Loucy (cell line): ENCODE measurements around the gene DISC1.

Experiments
- H2AFZ ChIP-seq: fragments of 200-600 bp; sonication (generic); 2 replicates; pipeline ENCODE4 v1.6.0; 2016; ENCODE audit warnings: antibody characterized with exemption, mild to moderate bottlenecking, low read length, moderate library complexity
- H3F3A ChIP-seq: fragments of 200-600 bp; 2 replicates; pipeline ENCODE4 v1.6.0; 2016; ENCODE audit warnings: antibody characterized with exemption, low read depth, mild to moderate bottlenecking
- H3K27me3 ChIP-seq: fragments of 200-600 bp; sonication (generic); 2 replicates; pipeline ENCODE4 v1.6.1; 2014; ENCODE audit warnings: low read length, mild to moderate bottlenecking; ENCODE audit not compliant: insufficient read depth, poor library complexity, severe bottlenecking
- H3K36me3 ChIP-seq: fragments of 200-600 bp; sonication (generic); 2 replicates; pipeline ENCODE4 v1.6.1; 2016; ENCODE audit warnings: low read length; ENCODE audit not compliant: insufficient read depth
- H3K4me1 ChIP-seq: fragments of 200-600 bp; sonication (generic); 2 replicates; pipeline ENCODE4 v1.5.1; 2014; ENCODE audit warnings: low read length, mild to moderate bottlenecking; ENCODE audit not compliant: insufficient read depth, poor library complexity, severe bottlenecking
- H3K4me2 ChIP-seq: fragments of 200-600 bp; sonication (generic); 2 replicates; pipeline ENCODE4 v1.6.0; 2014; ENCODE audit warnings: antibody characterized with exemption, low read length, low read depth, mild to moderate bottlenecking; ENCODE audit not compliant: poor library complexity, severe bottlenecking
- H3K4me3 ChIP-seq: fragments of 200-600 bp; sonication (generic); 2 replicates; pipeline ENCODE4 v1.5.1; 2014; ENCODE audit warnings: low read length, mild to moderate bottlenecking, mixed read lengths; ENCODE audit not compliant: poor library complexity, severe bottlenecking
- H3K79me2 ChIP-seq: fragments of 200-600 bp; sonication (generic); 2 replicates; pipeline ENCODE4 v1.6.1; 2014; ENCODE audit warnings: low read length; ENCODE audit not compliant: insufficient read depth
- H3K9ac ChIP-seq: fragments of 200-600 bp; sonication (generic); 2 replicates; pipeline ENCODE4 v1.6.0; 2014; ENCODE audit warnings: mild to moderate bottlenecking, low read depth, low read length, moderate library complexity; ENCODE audit not compliant: poor library complexity, severe bottlenecking
- H3K9me2 ChIP-seq: fragments of 200-600 bp; sonication (generic); replicated peaks from 2 replicates; pipeline ENCODE4 v1.6.1; 2016; ENCODE audit warnings: low read depth, low read length, mixed read lengths
- H3K9me3 ChIP-seq: fragments of 200-600 bp; sonication (generic); 2 replicates; pipeline ENCODE4 v1.6.1; 2014; ENCODE audit warnings: mild to moderate bottlenecking, antibody characterized with exemption, low read length, low read depth; ENCODE audit not compliant: insufficient read depth
- H4K20me1 ChIP-seq: fragments of 200-600 bp; sonication (generic); 2 replicates; pipeline ENCODE4 v1.6.0; 2014; ENCODE audit warnings: antibody characterized with exemption, low read length, mild to moderate bottlenecking; ENCODE audit not compliant: insufficient read depth, poor library complexity, severe bottlenecking
- CTCF ChIP-seq: fragments of 200-600 bp; sonication (generic); conservative IDR thresholded peaks from 2 replicates; pipeline ENCODE4 v1.5.1; 2014; ENCODE audit warnings: mild to moderate bottlenecking, antibody characterized with exemption, low read length
- EZH2phosphoT487 ChIP-seq: fragments of 200-600 bp; IDR thresholded peaks from 2 replicates; pipeline ENCODE4 v1.6.1; 2018; ENCODE audit warnings: antibody characterized with exemption, mild to moderate bottlenecking, moderate library complexity, borderline replicate concordance

DISC1 gene

GRCh38 chr1:231679109-231679508 lies 52.5 kb downstream of the DISC1 start:
- Histone ChIP-seq H3K4me2 (no peak overlapping the region), H4K20me1 (no peaks in the 10 kb centered on the region), H3K36me3 (no peaks in the 10 kb centered on the region), H3K4me1 (peaks cover 12% of the 10 kb centered on the region), H3K27me3 (no peaks in the 10 kb centered on the region), H3K9ac (no peak overlapping the region), H3K79me2 (peaks cover 8% of the 10 kb centered on the region; the same call in 1 of the 2 replicates), H3K9me3 (no peaks in the 10 kb centered on the region), H3K4me3 (no peak overlapping the region), H2AFZ (no peak overlapping the region), H3K9me2 (no peaks in the 10 kb centered on the region), H3F3A (no peaks in the 10 kb centered on the region)
- TF ChIP-seq CTCF (no peak), EZH2phosphoT487 (no peak)

GRCh38 chr1:231681006-231681405 lies 54.4 kb downstream of the DISC1 start:
- Histone ChIP-seq H3K4me2 (no peak overlapping the region), H3K27me3 (no peaks in the 10 kb centered on the region), H3F3A (no peaks in the 10 kb centered on the region), H3K4me1 (peaks cover 6% of the 10 kb centered on the region), H3K9me3 (peaks cover 3% of the 10 kb centered on the region; the same call in 1 of the 2 replicates), H4K20me1 (no peaks in the 10 kb centered on the region), H3K4me3 (no peak overlapping the region), H3K9me2 (no peaks in the 10 kb centered on the region), H3K9ac (no peak overlapping the region), H3K36me3 (no peaks in the 10 kb centered on the region), H3K79me2 (0 out of 2 replicates have a peak, but pooled peaks cover 2% of the 10 kb centered on the region), H2AFZ (no peak overlapping the region)
- no peak for TF ChIP-seq EZH2phosphoT487
- TF ChIP-seq CTCF: no peak

DNA sequence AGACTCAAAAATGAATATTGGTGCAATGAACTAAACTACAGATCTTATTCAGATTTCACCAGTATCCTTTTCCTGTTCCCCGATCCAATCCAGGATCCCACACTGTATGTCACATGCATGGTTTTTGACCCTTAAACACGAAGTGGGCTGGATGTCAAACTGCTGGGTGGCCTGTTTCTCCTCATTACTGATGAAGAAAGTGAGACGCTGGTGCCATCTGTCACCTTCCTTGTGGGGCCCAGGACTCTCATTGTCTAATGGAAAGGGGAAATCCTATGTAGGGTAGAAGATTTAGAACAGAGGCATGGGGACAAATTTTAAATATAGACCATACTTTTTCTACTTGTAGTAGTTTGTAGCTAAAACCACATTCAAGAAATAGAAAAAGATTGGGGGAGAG lies 56.2 kb downstream of the DISC1 start:
- H3K4me3 ChIP-seq: no peak overlapping the region
- H4K20me1 ChIP-seq: no peaks in the 10 kb centered on the region
- no peak overlapping the region for H3K4me2 ChIP-seq
- H3F3A ChIP-seq: no peaks in the 10 kb centered on the region
- H3K27me3 ChIP-seq: no peaks in the 10 kb centered on the region
- no peak overlapping the region for H3K9ac ChIP-seq
- H2AFZ ChIP-seq: no peak overlapping the region
- H3K79me2 ChIP-seq: no peaks in the 10 kb centered on the region
- H3K36me3 ChIP-seq: no peaks in the 10 kb centered on the region
- peaks cover 10% of the 10 kb centered on the region; the same call in 1 of the 2 replicates for H3K9me3 ChIP-seq
- no peak for TF ChIP-seq CTCF
- no peak for TF ChIP-seq EZH2phosphoT487
- peaks cover 6% of the 10 kb centered on the region for H3K4me1 ChIP-seq
- no peaks in the 10 kb centered on the region for H3K9me2 ChIP-seq
